HG02938 (cell line): ENCODE results near the gene KLHL1.
A peak's percentile ranks its signal among the peaks of the same experiment; 100 is the strongest.

Experiments
- ATAC-seq: cut with Tn5 transposase; IDR thresholded peaks from one replicate; pipeline ENCODE4 v1.9.1; 2021; ENCODE audit warnings: mild to moderate bottlenecking, moderate library complexity; ENCODE audit not compliant: unreplicated experiment

Gene KLHL1

GRCh38 chr13:69879936-69880335 is 228.3 kb downstream of the KLHL1 start:
- ATAC-seq: no peak

DNA sequence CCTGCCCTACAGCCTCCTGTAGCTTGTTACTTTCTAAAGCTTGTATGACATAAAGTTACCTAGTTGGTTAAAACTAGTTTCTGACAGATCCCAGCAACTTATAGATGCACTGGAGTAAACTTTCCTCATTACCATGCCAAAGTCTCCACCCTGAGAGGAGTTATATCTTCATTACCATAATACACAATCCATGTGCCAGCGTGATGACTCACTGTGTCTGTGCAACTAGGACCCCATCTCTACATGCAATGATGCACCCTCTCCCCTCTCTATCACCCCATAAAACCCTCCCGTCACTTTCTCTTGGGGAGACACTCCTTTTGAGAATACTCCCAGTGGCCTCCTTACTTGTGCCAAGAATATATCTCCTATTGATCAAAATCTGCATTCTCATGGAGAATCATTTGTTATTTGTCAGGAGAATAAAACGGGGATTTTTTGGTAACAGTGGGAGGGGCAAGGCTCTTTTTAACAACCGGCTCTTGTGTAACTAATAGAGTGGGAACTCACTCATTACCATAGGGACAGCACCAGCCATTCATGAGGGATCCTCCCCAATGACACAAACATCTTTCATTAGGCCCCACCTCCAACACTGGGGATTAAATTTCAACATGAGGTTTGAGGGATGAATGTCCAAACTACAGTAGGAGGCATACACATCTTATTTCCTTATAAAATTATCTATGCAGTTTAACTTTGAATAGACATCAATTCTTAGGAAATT is 235.8 kb downstream of the KLHL1 start:
- ATAC-seq: no peak

DNA sequence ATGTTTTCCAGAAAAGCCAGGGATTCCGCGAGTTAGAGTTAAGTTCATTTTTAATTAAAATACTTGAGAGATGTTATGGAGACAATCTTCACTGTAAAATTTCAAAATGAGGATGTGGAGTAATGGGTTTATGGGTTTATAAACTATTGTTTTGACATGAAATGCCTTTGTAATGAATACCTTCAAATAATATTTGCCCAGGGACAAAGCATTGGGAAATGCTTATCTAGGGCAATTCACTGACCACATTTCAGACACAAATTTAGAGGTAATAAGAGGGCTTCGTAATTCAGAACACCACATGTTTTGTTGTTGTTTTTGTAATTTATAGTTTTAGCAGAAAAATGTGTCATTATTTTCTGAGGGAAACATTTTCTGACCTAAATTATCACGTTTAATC is 241.7 kb downstream of the KLHL1 start:
- no peak for ATAC-seq

DNA sequence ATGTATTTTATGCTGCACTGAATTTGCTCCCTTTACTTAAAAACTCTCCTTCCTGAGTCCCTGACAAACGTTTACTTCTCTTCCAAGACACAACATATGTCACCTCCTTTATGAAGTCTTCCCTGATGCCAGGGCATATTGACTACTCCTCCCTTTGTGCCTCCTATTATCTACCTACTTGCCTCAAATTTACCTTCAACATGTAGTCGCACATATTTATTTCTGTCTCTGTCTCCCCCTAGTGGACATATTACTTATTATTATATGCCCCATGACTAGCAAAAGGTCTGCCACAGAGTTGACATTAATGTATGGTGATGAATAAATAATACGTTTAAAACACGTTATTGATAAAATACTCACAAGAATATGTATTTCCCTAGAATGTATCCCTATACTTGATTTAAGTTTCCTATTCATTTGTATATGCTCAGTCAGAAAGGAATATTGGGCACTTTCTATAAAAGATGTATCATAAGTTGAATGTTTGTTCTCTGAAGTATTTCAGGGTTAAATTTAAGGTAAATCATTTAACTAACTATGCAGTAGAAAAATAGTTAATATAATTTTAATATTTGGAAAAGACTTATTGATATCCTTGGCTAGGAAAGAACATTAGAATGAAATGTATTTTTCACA is 250.9 kb downstream of the KLHL1 start:
- ATAC-seq: peak; percentile 94

- ATAC-seq: no peak
Observed at GRCh38 chr13:69856331-69856730, 251.9 kb downstream of the KLHL1 start.

- no peak for ATAC-seq
Observed at GRCh38 chr13:69828527-69828926, 279.7 kb downstream of the KLHL1 start.

- ATAC-seq: no peak
Observed at GRCh38 chr13:69820180-69820579, 288.1 kb downstream of the KLHL1 start.

- no peak for ATAC-seq
Observed at GRCh38 chr13:69817333-69817869, 290.9 kb downstream of the KLHL1 start.

DNA sequence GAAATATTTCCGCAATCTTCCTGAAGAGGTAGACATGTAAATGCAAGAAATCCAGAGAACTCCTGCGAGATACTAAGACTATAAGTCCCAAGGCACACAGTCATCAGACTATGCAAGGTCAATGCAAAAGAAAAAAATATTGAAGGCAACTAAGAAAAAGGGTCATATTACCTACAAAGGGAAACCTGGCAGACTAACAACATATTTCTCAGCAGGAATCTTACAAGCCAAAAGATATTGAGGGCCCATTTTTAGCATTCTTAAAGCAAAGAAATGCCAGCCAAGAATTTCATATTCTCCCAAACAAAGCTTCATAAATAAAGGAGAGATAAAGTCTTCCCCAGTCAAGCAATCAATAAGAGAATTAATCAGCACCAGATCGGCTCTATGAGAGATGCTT is 299.1 kb downstream of the KLHL1 start:
- ATAC-seq: no peak

DNA sequence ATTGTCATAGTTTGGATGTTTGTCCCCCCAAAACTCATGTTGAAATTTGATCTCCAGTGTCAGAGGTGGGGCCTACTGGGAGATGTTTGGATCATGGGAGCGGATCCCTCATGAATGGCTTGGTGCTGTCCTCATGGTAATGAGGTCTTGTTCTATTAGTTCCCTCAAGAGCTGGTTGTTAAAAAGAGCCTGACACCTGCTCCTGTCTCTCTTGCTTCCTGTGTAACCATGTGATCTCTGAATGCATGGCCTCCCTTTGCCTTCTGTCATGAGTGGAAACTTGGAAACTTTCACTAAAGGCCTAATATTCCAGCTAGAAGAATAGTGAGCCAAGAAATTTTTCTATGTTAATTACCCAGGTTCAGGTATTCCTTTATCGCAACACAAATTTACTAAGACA is 312.0 kb downstream of the KLHL1 start:
- no peak for ATAC-seq

DNA sequence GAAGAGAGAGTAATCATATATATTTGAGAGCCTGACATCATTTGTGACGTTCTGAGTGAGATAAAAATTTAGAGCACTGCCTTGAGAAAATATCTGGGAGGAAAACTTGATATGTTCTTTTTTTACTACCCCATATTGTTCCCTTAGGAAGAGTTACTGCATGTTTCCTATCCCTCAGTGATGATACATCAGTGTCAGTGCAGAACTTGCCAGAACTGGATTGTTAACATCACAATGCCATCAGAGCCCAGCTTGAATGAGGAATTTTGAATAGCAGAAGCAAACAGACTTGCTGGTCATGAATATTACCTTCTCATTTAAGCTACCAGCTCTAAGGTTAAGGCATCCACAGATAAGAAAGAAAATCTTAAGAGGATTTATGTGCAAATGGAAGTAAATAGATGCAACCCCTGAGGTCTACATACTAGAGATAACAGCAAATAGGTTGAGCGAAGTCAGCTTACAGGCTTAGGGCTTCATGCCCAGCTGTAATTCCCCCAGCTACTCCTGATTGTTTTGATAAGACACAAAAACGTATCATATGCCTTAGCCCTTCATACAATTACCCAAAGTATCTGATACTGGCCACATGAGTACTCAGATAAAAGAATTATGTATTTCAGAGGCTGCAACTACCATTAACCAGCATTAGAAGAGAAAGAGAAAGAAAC is 314.3 kb downstream of the KLHL1 start:
- no peak for ATAC-seq

- no peak for ATAC-seq
Observed at GRCh38 chr13:69776937-69777336, 331.3 kb downstream of the KLHL1 start.

DNA sequence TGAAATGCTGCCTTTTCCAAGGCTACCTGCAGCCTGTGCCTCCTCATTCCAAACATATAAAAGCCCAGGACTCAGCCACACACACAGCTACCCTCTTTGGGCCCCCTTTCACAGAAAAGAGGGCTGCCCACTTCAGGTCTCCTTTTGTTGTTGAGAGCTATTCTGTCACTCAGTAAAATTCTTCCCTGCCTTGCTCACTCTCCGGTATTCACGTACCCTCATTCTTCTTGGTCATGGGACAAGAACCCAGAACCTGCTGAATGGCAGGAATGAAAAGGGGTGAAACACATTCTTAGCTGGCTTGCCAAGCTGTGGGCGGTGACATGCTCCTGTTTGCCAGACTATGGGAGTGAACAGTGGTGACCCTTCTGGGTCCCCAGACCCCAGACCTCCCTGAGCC is 338.6 kb downstream of the KLHL1 start:
- ATAC-seq: no peak

- no peak for ATAC-seq
Observed at GRCh38 chr13:69761581-69761980, 346.7 kb downstream of the KLHL1 start.

DNA sequence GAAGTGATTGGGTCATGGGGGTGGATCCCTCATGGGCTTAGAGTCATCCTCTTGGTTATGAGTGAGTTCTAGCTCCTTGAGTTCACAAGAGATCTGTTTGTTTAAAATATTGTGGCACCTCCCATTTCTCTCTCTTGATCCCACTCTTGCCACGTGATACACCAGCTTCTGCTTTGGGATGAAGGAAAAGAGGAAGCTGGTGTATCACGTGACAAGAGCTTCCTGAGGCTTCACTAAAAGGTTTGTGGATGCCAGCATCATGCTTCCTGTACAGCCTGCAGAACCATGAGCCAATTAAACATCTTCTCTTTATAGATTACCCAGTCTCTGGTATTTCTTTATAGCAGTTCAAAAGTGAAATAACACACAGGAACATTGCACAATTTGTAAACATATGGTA is 353.2 kb downstream of the KLHL1 start:
- no peak for ATAC-seq

DNA sequence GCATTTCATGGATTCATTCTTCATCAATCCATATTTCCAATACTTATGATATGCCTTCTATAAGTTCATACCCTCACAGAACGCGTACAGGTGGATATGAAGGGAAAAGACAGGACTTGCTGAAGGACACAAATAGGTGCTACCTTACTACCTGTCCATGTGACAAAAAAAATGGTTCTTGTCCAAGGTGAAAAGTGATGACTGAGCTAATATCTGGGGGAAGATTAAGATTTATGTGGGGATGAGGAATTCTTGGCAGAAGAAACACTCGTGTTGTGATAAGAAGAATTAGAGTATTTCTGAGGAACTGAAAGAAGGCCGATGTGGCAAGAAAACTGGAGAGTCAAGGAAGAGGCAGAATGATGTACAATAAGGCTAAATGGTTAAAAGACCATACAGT is 357.0 kb downstream of the KLHL1 start:
- no peak for ATAC-seq

DNA sequence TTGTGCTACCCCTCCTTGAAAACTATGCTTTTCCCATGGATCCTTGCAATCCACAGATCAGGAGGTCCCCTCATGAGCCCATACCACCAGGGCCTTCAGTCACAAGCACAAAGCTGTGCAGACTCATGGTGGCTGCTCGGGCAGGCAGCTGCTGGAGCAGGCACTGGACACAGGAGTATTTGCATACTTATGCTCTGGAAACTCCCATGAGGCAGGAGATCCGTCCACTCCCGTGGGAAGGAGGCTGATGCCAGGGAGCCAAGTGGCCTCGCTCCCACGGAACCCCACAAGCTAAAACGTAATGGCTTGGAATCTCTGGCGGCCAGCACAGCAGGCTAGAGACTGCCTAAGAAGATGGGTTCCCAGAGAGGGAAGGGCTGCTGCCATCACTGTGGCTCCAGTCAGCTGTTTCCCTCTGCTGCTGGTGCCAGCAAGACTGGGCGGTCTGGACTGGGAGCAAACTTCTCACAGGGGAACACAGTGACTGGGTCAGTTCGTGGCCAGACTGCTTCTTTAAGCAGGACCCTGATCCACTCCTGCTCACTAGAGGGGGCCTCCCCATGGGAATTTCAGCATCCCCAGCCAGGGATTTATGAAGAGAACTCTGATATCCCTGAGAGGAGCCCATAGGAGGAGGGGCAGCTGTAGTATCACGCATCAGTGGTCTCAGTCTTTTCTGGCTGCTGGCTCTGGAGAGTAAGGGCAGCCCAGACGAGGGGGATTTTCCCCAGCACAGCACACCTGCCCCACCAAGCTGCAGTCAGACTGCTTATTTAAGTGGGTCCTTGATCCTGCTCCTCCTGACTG is 370.9 kb downstream of the KLHL1 start:
- no peak for ATAC-seq

GRCh38 chr13:69721631-69722030 is 386.6 kb downstream of the KLHL1 start:
- ATAC-seq: no peak

GRCh38 chr13:69720278-69720983 is 387.8 kb downstream of the KLHL1 start:
- no peak for ATAC-seq

DNA sequence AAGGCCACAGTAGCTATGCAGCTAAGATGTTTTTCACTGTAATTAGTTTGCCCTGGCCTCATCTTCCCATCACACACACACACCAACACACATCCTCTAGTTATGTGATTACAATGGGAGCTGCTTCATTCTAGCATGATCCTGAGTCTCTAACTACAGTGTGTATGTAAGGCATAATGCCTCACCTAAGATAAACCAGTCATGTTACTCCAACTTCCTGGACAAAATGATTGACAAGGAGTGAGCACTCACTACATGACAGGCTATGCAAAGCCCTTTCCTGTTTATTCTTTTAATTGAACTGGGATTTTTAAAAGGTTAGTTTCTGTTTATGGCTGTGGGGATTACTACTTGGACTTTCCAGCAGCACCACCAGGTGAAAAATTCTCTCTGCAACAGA is 401.4 kb downstream of the KLHL1 start:
- no peak for ATAC-seq

- ATAC-seq: no peak
Observed at GRCh38 chr13:69704311-69704710, 403.9 kb downstream of the KLHL1 start.
